ENCODE measurements around the gene PNLIPRP1. TPM values are rescaled to one million over a fixed set of nuclear protein-coding genes. Genes with fewer than 3 reads are reported as not detected.

PNLIPRP1 gene
- total RNA-seq, 1 experiment from 2014 or later = 1.6 TPM

- Histone ChIP-seq H3K36me3 (ENCODE audit: control insufficient read depth in 1 of 2, insufficient read depth in 2 of 2, low read length in 2 of 2) (no peaks in the 10 kb centered on the region), H3K9me2 (ENCODE audit: insufficient read depth) (no peaks in the 10 kb centered on the region), H3K4me1 (ENCODE audit: control insufficient read depth in 1 of 2, insufficient read depth in 2 of 2, low read length in 2 of 2) (no peaks in the 10 kb centered on the region), H3K27ac (ENCODE audit: low read depth, low read length) (no peak overlapping the region), H4K20me1 (ENCODE audit: insufficient read depth) (no peaks in the 10 kb centered on the region), H2AFZ (ENCODE audit: low read depth, low read length, poor library complexity, severe bottlenecking) (no peak overlapping the region), H3K9me3 (ENCODE audit: control insufficient read depth in 1 of 2, insufficient read depth in 1 of 2, low read depth in 1 of 2, low read length in 2 of 2) (no peaks in the 10 kb centered on the region), H3K9ac (ENCODE audit: low read length) (no peak overlapping the region), H3K4me3 (replicated peaks in 1 of 2; ENCODE audit: low read depth in 1 of 2, low read length in 2 of 2) (no peak overlapping the region), H3K4me2 (ENCODE audit: low read length) (no peak overlapping the region), H3K27me3 (ENCODE audit: insufficient read depth, low read length) (no peaks in the 10 kb centered on the region), H3K79me2 (ENCODE audit: insufficient read depth, low read length) (no peaks in the 10 kb centered on the region)
- ChIA-PET RAD21 (ENCODE audit: low non-redundant PET in 1 of 2, low total read pairs in 2 of 2, uncharacterized antibody in 2 of 2, unreplicated experiment in 2 of 2) (no interaction called here), CTCF (interaction anchor here (1.7 kb wide), 1 partner anchor 563 kb away, joined by 4 read pairs; no protein-coding TSS in a partner anchor), POLR2A (no interaction called here)
- no TSS peak for BruUV-seq (replicated peaks)
- DNase-seq (ENCODE audit: low read depth, low spot score) (no peak), ATAC-seq (no peak)
- TF ChIP-seq CEBPB (IDR thresholded peaks at IDR 0.05; ENCODE audit: low read depth) (no peak), EZH2 (IDR thresholded peaks at IDR 0.05) (no peak), ZNF274 (IDR thresholded peaks at IDR 0.05; ENCODE audit: low read depth, low read length) (no peak), ZFX (IDR thresholded peaks at IDR 0.05) (no peak), SIN3A (IDR thresholded peaks at IDR 0.05; ENCODE audit: low read depth) (no peak)
- intact Hi-C loops (cut with micrococcal nuclease) = no loop called here
Measured at GRCh38 chr10:116611153-116611545, 20.4 kb downstream of the PNLIPRP1 start.

- Histone ChIP-seq H2AFZ (ENCODE audit: low read depth, low read length, poor library complexity, severe bottlenecking) (no peak overlapping the region), H3K4me3 (replicated peaks in 1 of 2; ENCODE audit: low read depth in 1 of 2, low read length in 2 of 2) (no peak overlapping the region), H3K4me1 (ENCODE audit: control insufficient read depth in 1 of 2, insufficient read depth in 2 of 2, low read length in 2 of 2) (no peaks in the 10 kb centered on the region), H3K36me3 (ENCODE audit: control insufficient read depth in 1 of 2, insufficient read depth in 2 of 2, low read length in 2 of 2) (no peaks in the 10 kb centered on the region), H3K9me2 (ENCODE audit: insufficient read depth) (no peaks in the 10 kb centered on the region), H3K27ac (ENCODE audit: low read depth, low read length) (no peak overlapping the region), H4K20me1 (ENCODE audit: insufficient read depth) (no peaks in the 10 kb centered on the region), H3K79me2 (ENCODE audit: insufficient read depth, low read length) (no peaks in the 10 kb centered on the region), H3K4me2 (ENCODE audit: low read length) (no peak overlapping the region), H3K27me3 (ENCODE audit: insufficient read depth, low read length) (no peaks in the 10 kb centered on the region), H3K9me3 (ENCODE audit: control insufficient read depth in 1 of 2, insufficient read depth in 1 of 2, low read depth in 1 of 2, low read length in 2 of 2) (no peaks in the 10 kb centered on the region), H3K9ac (ENCODE audit: low read length) (no peak overlapping the region)
- ChIA-PET CTCF (interaction anchor here (1.7 kb wide), 1 partner anchor 562 kb away, joined by 4 read pairs; no protein-coding TSS in a partner anchor), RAD21 (ENCODE audit: low non-redundant PET in 1 of 2, low total read pairs in 2 of 2, uncharacterized antibody in 2 of 2, unreplicated experiment in 2 of 2) (no interaction called here), POLR2A (no interaction called here)
- intact Hi-C loops (cut with micrococcal nuclease) = no loop called here
- ATAC-seq = no peak
- no peak for DNase-seq (ENCODE audit: low read depth, low spot score)
- BruUV-seq (replicated peaks) = no TSS peak
- TF ChIP-seq FOSL1 (IDR thresholded peaks at IDR 0.05; ENCODE audit: low read depth) (no peak), EGR1 (IDR thresholded peaks at IDR 0.05; ENCODE audit: low read depth) (no peak), POLR2AphosphoS5 (IDR thresholded peaks at IDR 0.05; ENCODE audit: low read depth, low read length) (no peak), RAD21 (IDR thresholded peaks at IDR 0.05; ENCODE audit: low read depth) (no peak), YY1 (IDR thresholded peaks at IDR 0.05; ENCODE audit: extremely low read depth, insufficient replicate concordance, low read depth, low read length) (no peak), SIN3A (IDR thresholded peaks at IDR 0.05; ENCODE audit: low read depth) (no peak), ZFX (IDR thresholded peaks at IDR 0.05) (no peak), CEBPB (IDR thresholded peaks at IDR 0.05; ENCODE audit: low read depth) (no peak), POLR2A (IDR thresholded peaks at IDR 0.05; ENCODE audit: borderline replicate concordance, extremely low read depth, insufficient read depth, insufficient read length) (no peak), EZH2 (IDR thresholded peaks at IDR 0.05) (no peak), REST (IDR thresholded peaks at IDR 0.05; ENCODE audit: low read depth) (no peak), JUND (IDR thresholded peaks at IDR 0.05) (no peak), ZBTB33 (IDR thresholded peaks at IDR 0.05; ENCODE audit: extremely low read depth, insufficient replicate concordance, low read length) (no peak), CBX3 (IDR thresholded peaks at IDR 0.05; ENCODE audit: low read depth) (no peak), SRF (IDR thresholded peaks at IDR 0.05; ENCODE audit: low read depth) (no peak), ZNF274 (IDR thresholded peaks at IDR 0.05; ENCODE audit: low read depth, low read length) (no peak)
Measured at GRCh38 chr10:116612107-116612769, 21.5 kb downstream of the PNLIPRP1 start.
